GM23338 (cell line): ENCODE measurements around the gene FAM227B. TPM values are rescaled to one million over a fixed set of nuclear protein-coding genes. Genes with fewer than 3 reads are reported as not detected.

Experiments
- ATAC-seq: fragments of 200-7000 bp; cut with Tn5 transposase; 3 replicates; pipeline ENCODE4 v1.9.1; 2020
- DNase-seq: peaks from one replicate; pipeline ENCODE4 v3.0.0-alpha.2; 2015; ENCODE audit warnings: low spot score
- H2AFZ ChIP-seq: fragments of 200-600 bp; sonication (generic); 2 replicates; pipeline ENCODE4 v1.8.0; 2016; ENCODE audit warnings: antibody characterized with exemption, mild to moderate bottlenecking, moderate library complexity
- H3F3A ChIP-seq: fragments of 200-600 bp; sonication (generic); replicated peaks from 2 replicates; pipeline ENCODE4 v1.8.0; 2017; ENCODE audit warnings: antibody characterized with exemption, mixed run types, low read depth
- H3K27ac ChIP-seq: fragments of 200-600 bp; sonication (generic); 2 replicates; pipeline ENCODE4 v1.6.1; 2016; ENCODE audit warnings: low read depth
- H3K27me3 ChIP-seq: fragments of 200-600 bp; sonication (generic); 2 replicates; pipeline ENCODE4 v1.8.0; 2016; ENCODE audit warnings: mild to moderate bottlenecking, mixed run types, moderate library complexity; ENCODE audit not compliant: insufficient read depth
- H3K36me3 ChIP-seq: fragments of 200-600 bp; sonication (generic); 2 replicates; pipeline ENCODE4 v1.8.0; 2016; ENCODE audit warnings: mild to moderate bottlenecking; ENCODE audit not compliant: insufficient read depth
- H3K4me1 ChIP-seq: fragments of 200-600 bp; sonication (generic); 2 replicates; pipeline ENCODE4 v1.8.0; 2016; ENCODE audit warnings: mild to moderate bottlenecking, moderate library complexity; ENCODE audit not compliant: insufficient read depth
- H3K4me2 ChIP-seq: fragments of 200-600 bp; sonication (generic); 2 replicates; pipeline ENCODE4 v1.7.1; 2017; ENCODE audit warnings: mixed run types
- H3K4me3 ChIP-seq: fragments of 200-600 bp; sonication (generic); 2 replicates; pipeline ENCODE4 v1.6.1; 2016; ENCODE audit warnings: mixed run types
- H3K79me2 ChIP-seq: fragments of 200-600 bp; sonication (generic); replicated peaks from 2 replicates; pipeline ENCODE4 v1.8.0; 2017; ENCODE audit warnings: mild to moderate bottlenecking; ENCODE audit not compliant: insufficient read depth
- H3K9me2 ChIP-seq: fragments of 200-600 bp; sonication (generic); 2 replicates; pipeline ENCODE4 v1.8.0; 2017; ENCODE audit not compliant: insufficient read depth
- H4K20me1 ChIP-seq: fragments of 200-600 bp; sonication (generic); replicated peaks from 2 replicates; pipeline ENCODE4 v1.8.0; 2017; ENCODE audit warnings: mild to moderate bottlenecking; ENCODE audit not compliant: insufficient read depth
- H3K27ac Mint-ChIP-seq: 2 replicates; pipeline ENCODE4 v1.8.0; 2020; ENCODE audit warnings: inconsistent platforms, mild to moderate bottlenecking, moderate library complexity, mixed read lengths
- H3K27me3 Mint-ChIP-seq: 3 replicates; pipeline ENCODE4 v1.8.0; 2022; ENCODE audit warnings: low read depth, mild to moderate bottlenecking, moderate library complexity, mixed read lengths, inconsistent platforms; ENCODE audit not compliant: insufficient read depth, poor library complexity
- H3K36me3 Mint-ChIP-seq: 3 replicates; pipeline ENCODE4 v1.8.0; 2021; ENCODE audit warnings: low read depth, mild to moderate bottlenecking, inconsistent platforms, moderate library complexity, mixed read lengths
- H3K4me1 Mint-ChIP-seq: 3 replicates; pipeline ENCODE4 v1.8.0; 2020; ENCODE audit warnings: mild to moderate bottlenecking, inconsistent platforms, mixed read lengths
- H3K4me3 Mint-ChIP-seq: 3 replicates; pipeline ENCODE4 v1.8.0; 2021; ENCODE audit warnings: moderate library complexity, mild to moderate bottlenecking, inconsistent platforms, mixed read lengths
- H3K9me3 Mint-ChIP-seq: 3 replicates; pipeline ENCODE4 v1.8.0; 2020; ENCODE audit warnings: moderate library complexity, mild to moderate bottlenecking, inconsistent platforms, mixed read lengths
- CREB1 ChIP-seq: fragments of 250-450 bp; sonication (Bioruptor Pico); IDR thresholded peaks from 2 replicates; pipeline ENCODE4 v1.5.0; 2020; ENCODE audit warnings: low read depth, mild to moderate bottlenecking, moderate library complexity
- ETS1 ChIP-seq: IDR thresholded peaks from 2 replicates; pipeline ENCODE4 v1.6.1; 2016; ENCODE audit warnings: antibody characterized with exemption
- EZH2 ChIP-seq: fragments of 200-600 bp; sonication (generic); IDR thresholded peaks from one replicate; pipeline ENCODE4 v1.8.0; 2017; ENCODE audit warnings: antibody characterized with exemption, mild to moderate bottlenecking, low read depth; ENCODE audit not compliant: unreplicated experiment
- EZH2phosphoT487 ChIP-seq: fragments of 200-600 bp; sonication (generic); IDR thresholded peaks from one replicate; pipeline ENCODE4 v1.8.1; 2018; ENCODE audit warnings: antibody characterized with exemption; ENCODE audit not compliant: unreplicated experiment
- JUNB ChIP-seq: IDR thresholded peaks from one replicate; pipeline ENCODE4 v1.6.1; 2016; ENCODE audit warnings: antibody characterized with exemption; ENCODE audit not compliant: unreplicated experiment
- NANOG ChIP-seq: IDR thresholded peaks from 2 replicates; pipeline ENCODE4 v1.6.1; 2016; ENCODE audit warnings: antibody characterized with exemption, borderline replicate concordance
- POLR2AphosphoS5 ChIP-seq: IDR thresholded peaks from 2 replicates; pipeline ENCODE4 v1.6.1; 2016; ENCODE audit warnings: antibody characterized with exemption, low read depth
- ZNF114 ChIP-seq: fragments of 250-450 bp; sonication (Bioruptor Pico); IDR thresholded peaks from 2 replicates; pipeline ENCODE4 v1.5.0; 2020; ENCODE audit warnings: mild to moderate bottlenecking, moderate library complexity
- ZNF331 ChIP-seq: fragments of 250-450 bp; sonication (Bioruptor Pico); IDR thresholded peaks from 2 replicates; pipeline ENCODE4 v1.5.0; 2020; ENCODE audit warnings: low read depth, mild to moderate bottlenecking, moderate library complexity
- ZNF462 ChIP-seq: fragments of 250-450 bp; sonication (Bioruptor Pico); IDR thresholded peaks from 2 replicates; pipeline ENCODE4 v1.5.0; 2020; ENCODE audit warnings: mild to moderate bottlenecking, moderate library complexity
- polyA plus RNA-seq: library from polyadenylated mRNA; unstranded; fragments of >200 nt; fragmentation: Nextera tagmentation; extraction: Ambion mirVana; gene quantifications from 2 replicates; pipeline ENCODE4 v1.2.1, GENCODE V29; 2016
- total RNA-seq: library from RNA; depleted of rRNA; stranded (reverse); fragments of >200 nt; shearing (Covaris generic); gene quantifications from 2 replicates; pipeline ENCODE4 v1.2.3, GENCODE V29; 2014

The FAM227B gene
- total and polyA plus RNA-seq, 2 experiments from 2014 or later = 2.6 to 10.2 TPM

GRCh38 chr15:49570174-49570573 is 50.4 kb downstream of the FAM227B start:
- no peak overlapping the region for H3K27ac Mint-ChIP-seq
- no peak for ATAC-seq
- H3K36me3 ChIP-seq = no peaks in the 10 kb centered on the region

More at GRCh38 chr15:49570174-49570573, 50.4 kb downstream of the FAM227B start:
- Histone ChIP-seq H3K27ac (no peak overlapping the region), H3F3A (no peaks in the 10 kb centered on the region), H3K4me2 (no peak overlapping the region), H4K20me1 (no peaks in the 10 kb centered on the region), H2AFZ (no peak overlapping the region), H3K4me3 (no peak overlapping the region), H3K79me2 (no peaks in the 10 kb centered on the region), H3K4me1 (no peaks in the 10 kb centered on the region), H3K27me3 (no peaks in the 10 kb centered on the region), H3K9me2 (no peaks in the 10 kb centered on the region)
- no peak for DNase-seq
- peaks cover 3% of the 10 kb centered on the region; the same call in 1 of the 3 replicates for H3K4me1 Mint-ChIP-seq
- no peak overlapping the region for H3K4me3 Mint-ChIP-seq
- H3K36me3 Mint-ChIP-seq = no peaks in the 10 kb centered on the region
- H3K27me3 Mint-ChIP-seq = peaks cover 1% of the 10 kb centered on the region
- no peaks in the 10 kb centered on the region for H3K9me3 Mint-ChIP-seq
- TF ChIP-seq EZH2 (no peak), ETS1 (no peak), ZNF331 (CRISPR knock-in tag) (no peak), ZNF462 (CRISPR knock-in tag) (no peak), NANOG (no peak), JUNB (no peak), POLR2AphosphoS5 (no peak), CREB1 (no peak), EZH2phosphoT487 (no peak), ZNF114 (no peak)
